HG03103 (cell line): ENCODE results near the gene TLNRD1.

Source experiments
- ATAC-seq: cut with Tn5 transposase; IDR thresholded peaks from one replicate; pipeline ENCODE4 v1.9.1; 2021; ENCODE audit warnings: low read depth; ENCODE audit not compliant: unreplicated experiment

Gene TLNRD1

GRCh38 chr15:81001152-81002008 lies 657 bp downstream of the TLNRD1 start:
- peak; percentile 24 for ATAC-seq

GRCh38 chr15:81002009-81002330 lies 1.2 kb downstream of the TLNRD1 start:
- no peak for ATAC-seq

DNA sequence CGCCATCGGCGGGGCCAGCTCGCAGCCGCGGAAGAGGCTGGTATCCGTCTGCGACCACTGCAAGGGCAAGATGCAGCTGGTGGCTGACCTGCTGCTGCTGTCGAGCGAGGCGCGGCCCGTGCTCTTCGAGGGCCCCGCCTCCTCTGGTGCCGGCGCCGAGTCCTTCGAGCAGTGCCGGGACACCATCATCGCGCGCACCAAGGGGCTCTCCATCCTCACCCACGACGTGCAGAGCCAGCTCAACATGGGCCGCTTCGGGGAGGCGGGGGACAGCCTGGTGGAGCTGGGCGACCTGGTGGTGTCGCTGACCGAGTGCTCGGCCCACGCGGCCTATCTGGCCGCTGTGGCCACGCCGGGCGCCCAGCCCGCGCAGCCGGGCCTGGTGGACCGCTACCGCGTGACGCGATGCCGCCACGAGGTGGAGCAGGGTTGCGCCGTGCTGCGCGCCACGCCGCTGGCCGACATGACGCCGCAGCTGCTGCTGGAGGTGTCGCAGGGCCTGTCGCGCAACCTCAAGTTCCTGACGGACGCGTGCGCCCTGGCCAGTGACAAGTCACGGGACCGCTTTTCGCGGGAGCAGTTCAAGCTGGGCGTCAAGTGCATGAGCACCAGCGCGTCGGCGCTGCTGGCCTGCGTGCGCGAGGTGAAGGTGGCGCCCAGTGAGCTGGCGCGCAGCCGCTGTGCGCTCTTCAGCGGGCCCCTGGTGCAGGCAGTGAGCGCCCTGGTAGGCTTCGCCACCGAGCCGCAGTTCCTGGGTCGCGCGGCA lies 1.8 kb downstream of the TLNRD1 start:
- ATAC-seq, result no peak

- ATAC-seq, result no peak
Observed at GRCh38 chr15:81003097-81003350, 2.3 kb downstream of the TLNRD1 start.

DNA sequence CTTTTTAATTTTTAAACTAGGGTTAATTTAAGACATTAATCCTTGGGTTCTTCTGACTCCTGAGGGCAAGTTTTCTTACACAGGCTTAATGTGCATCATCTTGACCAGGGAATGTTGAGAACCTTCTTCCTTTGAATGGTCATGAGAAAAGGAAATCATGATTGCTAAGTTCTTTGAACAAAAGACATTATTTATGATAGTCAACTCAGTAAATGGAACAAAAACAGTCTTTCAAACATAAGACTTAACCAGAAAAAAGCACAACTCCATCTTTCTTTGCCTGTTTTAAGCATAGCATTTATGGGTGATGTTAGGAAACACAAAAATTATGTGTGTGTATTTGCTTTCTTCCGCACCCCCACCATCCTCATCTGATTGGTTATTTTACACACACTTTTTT lies 5.4 kb downstream of the TLNRD1 start:
- ATAC-seq, result no peak

GRCh38 chr15:81007428-81008064 lies 6.8 kb downstream of the TLNRD1 start:
- ATAC-seq, result no peak

DNA sequence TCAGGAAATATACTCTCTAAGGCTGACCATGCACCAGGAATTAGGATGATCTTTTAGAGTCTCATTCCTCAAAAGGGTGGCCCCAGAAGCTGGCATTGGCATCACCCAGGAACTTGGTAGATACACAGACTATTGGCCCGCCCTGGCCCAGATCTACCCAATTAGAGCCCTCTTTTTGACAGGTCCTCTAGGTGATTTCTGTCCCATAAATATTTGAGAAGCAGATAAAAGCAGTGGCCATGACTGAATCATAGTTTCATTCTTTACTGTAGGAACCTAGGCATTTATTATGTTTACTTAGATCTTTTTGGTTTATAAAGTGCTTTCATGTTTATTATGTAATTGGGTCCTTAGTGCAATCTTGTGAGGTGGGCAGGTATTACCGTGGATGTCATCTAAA lies 7.6 kb downstream of the TLNRD1 start:
- ATAC-seq, result no peak

GRCh38 chr15:81010086-81010485 lies 9.4 kb downstream of the TLNRD1 start:
- no peak for ATAC-seq

DNA sequence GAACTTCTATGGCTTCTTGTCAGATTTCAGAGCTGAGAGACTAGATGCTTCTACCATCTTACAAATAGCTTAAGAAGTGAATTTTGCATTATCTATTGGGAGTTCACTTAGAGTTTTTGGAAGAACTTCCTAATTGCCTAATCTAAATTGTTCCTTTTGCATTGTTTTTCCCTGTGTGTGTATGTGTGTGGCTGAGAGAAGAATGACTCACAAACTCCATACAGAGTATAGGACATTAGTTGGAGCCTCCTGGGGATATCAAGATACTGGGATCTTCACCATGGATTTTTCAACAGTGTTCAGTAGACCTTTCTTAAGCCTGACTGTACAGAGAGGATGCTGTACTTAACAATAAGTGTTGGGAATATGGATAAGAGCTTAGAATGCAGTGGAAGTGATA lies 10.9 kb downstream of the TLNRD1 start:
- no peak for ATAC-seq

DNA sequence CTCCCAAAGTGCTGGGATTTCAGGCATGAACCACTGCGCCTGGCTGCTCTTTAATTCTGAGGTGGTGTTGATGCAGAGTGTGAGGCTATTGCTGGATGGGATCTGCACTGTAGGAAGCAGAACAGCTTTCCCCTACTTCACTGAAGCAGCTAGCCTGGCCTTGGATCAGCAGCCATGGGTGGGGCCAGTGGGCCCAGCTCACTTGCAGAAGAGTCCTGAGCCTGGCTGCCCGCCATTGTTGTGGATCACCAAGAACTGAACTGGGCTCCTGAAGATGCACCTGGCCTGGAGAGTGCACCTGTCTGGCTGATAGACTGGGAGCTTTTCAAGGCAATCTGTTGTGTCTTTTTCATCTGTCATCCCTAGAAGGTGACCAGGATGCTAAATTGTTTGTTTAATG lies 11.9 kb downstream of the TLNRD1 start:
- no peak for ATAC-seq

GRCh38 chr15:81013396-81013929 lies 12.7 kb downstream of the TLNRD1 start:
- ATAC-seq, result no peak

DNA sequence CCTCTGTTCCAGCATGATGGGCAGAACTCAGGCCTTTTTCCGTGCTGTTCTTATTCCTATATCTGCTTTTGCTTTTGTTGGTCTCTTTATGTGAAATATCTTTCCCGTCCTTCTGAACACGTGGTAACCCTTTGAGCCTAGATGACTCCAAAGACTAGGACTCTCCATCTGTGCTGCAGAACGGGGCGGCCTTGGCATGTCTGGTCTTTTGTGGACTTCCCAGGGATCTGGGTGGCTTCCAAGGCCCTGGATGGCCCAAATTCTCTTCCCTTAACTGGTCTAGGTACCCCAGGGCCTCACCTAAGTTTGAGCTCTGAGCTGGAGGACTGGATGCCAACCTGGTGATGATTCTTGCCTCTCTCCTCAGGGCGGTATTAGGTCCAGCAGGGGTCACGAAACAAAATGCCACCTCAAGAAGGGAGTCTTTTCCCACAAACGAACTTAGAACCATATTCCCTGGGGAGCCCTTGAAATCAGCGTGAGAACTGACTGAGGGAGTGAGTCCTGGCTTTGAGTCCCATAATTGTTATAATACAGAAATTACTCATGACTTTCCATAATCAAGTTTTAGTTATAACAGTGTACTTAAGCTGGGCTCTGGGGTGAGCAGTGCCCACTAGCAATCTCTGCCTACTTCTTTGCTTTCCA lies 13.8 kb downstream of the TLNRD1 start:
- ATAC-seq, result no peak

GRCh38 chr15:81015621-81016488 lies 15.1 kb downstream of the TLNRD1 start:
- no peak for ATAC-seq

- ATAC-seq, result no peak
Observed at GRCh38 chr15:81016489-81017068, 15.9 kb downstream of the TLNRD1 start.

DNA sequence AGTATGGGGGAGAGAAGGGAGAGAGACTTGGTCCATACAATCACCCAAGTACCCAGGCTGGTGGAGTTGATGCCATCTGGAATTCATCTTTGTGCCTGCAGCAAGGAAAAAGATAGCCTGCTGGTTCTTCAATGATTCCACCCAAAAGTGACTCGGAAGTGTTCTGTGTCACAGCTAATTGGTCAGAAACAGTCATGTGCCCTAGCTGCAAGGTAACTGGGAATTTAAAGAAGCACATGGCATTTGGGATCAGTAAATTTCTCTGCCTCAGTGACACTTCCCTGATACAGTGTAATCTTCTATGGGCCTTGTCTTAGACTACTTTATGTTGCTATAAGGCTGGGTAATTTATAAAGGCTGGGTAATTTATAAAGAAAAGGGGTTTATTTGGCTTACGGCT lies 17.5 kb downstream of the TLNRD1 start:
- ATAC-seq, result no peak

DNA sequence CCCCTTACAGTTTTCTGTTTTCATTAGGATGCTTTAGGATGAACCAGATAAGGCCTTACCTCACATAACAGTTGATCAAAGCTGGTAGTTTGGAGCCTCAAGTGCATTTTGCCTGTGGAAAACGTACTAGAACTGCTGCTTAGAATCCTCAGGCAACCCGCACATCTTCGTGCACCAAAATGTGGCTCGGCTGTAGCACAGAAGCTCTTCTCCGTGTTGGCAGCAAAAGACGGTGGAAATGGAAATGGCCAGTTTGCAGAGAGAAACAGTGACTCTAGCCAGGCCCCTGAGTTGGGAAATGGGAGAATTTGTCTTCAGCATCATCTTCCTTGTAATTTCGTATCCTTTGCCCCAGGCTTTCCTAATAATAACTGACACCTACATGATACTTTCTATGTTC lies 20.6 kb downstream of the TLNRD1 start:
- no peak for ATAC-seq

DNA sequence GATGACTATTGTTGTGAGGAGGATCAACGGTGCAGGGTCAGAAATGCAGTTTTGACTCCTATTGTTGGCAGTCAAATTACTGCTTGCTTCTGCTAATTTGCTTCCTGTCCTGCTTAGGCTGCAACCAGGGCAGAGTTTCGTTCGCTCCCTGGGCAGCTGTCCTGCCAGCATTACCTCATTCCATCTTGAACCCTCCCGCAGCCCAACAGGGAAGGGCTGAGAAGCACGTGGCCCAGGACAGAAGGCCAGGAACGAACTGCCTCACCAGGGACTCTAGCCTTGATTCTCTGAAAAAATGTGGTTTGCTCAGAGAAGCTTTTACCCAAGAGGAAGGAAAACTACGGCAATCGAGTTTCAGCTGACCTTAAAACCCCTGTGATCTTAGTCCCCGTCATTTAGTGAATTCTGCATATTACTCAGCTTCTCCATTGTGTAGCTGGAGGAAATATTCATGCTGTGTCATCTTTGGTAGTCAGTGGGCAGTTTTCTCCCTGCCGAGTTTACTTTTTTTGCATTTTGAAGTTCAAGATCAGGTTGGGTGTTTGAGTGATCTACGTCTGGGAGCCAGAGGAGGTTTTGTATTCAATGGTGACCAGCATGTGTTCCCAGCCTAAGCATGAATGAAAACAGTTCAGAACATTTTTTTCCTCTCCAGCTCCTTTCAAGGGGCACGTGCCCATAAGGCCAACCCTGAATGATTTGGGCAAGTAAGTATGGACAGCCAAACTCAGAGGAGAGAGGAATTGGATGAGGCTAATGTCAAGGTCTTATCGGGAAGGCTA lies 23.0 kb downstream of the TLNRD1 start:
- peak; percentile 88 for ATAC-seq

DNA sequence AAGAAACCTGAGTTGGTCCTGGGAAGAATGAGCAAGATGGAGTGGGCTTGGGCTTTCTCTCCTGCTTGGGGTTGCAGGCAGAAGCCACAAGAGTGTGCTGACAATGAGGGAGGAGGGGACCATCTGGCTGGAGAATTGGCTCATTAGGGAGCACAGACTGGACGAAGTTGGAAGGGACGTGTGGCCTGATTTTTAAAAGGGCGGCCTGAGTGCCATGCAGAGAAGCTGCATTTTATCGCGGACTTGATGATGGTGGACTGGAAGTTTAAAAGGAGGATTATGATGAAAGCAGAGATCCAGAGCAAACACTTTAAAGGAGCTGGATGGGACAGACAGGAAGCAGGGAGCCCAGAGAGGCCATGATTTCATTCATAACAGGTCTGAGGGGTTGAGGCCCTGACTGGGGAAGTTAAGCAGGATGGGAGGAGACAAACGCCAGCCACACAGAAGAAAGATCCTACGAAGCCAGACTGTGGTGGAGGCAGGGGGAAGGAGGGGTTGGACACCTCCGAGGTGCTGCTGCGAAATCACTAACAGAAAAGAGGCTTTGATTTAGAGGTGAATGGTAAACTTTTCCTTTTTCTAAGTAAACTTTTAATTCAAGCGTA lies 23.6 kb downstream of the TLNRD1 start:
- no peak for ATAC-seq

DNA sequence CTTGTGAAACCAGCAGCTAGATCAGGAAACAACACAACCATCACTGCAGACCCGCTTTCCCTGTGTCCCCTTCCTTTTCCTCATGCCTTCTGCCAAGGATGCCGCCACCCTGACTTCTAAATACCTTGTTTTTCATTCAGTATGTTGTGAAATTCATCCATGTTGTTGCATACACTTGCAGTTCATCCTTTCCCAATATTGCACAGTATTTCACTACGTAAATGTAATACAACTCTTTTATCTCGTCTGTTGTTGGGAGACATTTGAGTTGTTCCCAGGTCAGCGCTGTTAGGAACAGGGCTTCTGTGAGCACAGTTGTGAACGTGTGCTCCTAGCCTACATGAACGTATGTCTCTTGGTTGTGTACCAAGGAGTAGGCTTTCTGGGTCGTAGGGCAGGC lies 24.2 kb downstream of the TLNRD1 start:
- no peak for ATAC-seq
